HepG2 (cell line): Measurements from ENCODE around the gene HOXA7. TPM values are rescaled to one million over a fixed set of nuclear protein-coding genes. Genes with fewer than 3 reads are reported as not detected.

Source experiments
- CHD2 ChIP-seq: IDR thresholded peaks from 2 replicates; pipeline ENCODE4 v1.6.1; 2011; ENCODE audit warnings: low read depth, low read length, improper control_type of control experiment
- DPF2 ChIP-seq: sonication (generic); formaldehyde crosslinking; IDR thresholded peaks from 2 replicates; pipeline ENCODE4 v1.4.0; 2020; ENCODE audit warnings: mild to moderate bottlenecking, low read depth, missing genetic modification reagents, borderline replicate concordance
- ISL2 ChIP-seq: sonication (generic); formaldehyde crosslinking; IDR thresholded peaks from 2 replicates; pipeline ENCODE4 v1.5.0; 2020; ENCODE audit warnings: missing genetic modification reagents
- MYC ChIP-seq: sonication (generic); formaldehyde crosslinking; IDR thresholded peaks from 2 replicates; pipeline ENCODE4 v1.9.0; 2021; ENCODE audit warnings: missing genetic modification reagents, borderline replicate concordance
- NONO ChIP-seq, 2 experiments: fragments of 450-650 bp in 1 of 2; sonication (generic) in 1 of 2; formaldehyde crosslinking in 1 of 2; IDR thresholded peaks in 1 of 2; conservative IDR thresholded peaks in 1 of 2; 2 replicates each; pipeline versions ENCODE4 v1.6.1 to v1.8.0; 2017 to 2022; ENCODE audit warnings: mild to moderate bottlenecking in 1 of 2, missing genetic modification reagents in 1 of 2, moderate library complexity in 1 of 2
- PHF21A ChIP-seq: sonication (generic); formaldehyde crosslinking; IDR thresholded peaks from 2 replicates; pipeline ENCODE4 v1.5.0; 2020; ENCODE audit warnings: mild to moderate bottlenecking, missing genetic modification reagents
- YEATS2 ChIP-seq: sonication (generic); formaldehyde crosslinking; IDR thresholded peaks from 2 replicates; pipeline ENCODE4 v1.4.0; 2020; ENCODE audit warnings: missing genetic modification reagents, borderline replicate concordance
- ZBTB38 ChIP-seq: sonication (generic); formaldehyde crosslinking; IDR thresholded peaks from 2 replicates; pipeline ENCODE4 v1.5.1; 2020; ENCODE audit warnings: mild to moderate bottlenecking, missing genetic modification reagents
- ZMAT3 ChIP-seq: sonication (generic); formaldehyde crosslinking; conservative IDR thresholded peaks from 2 replicates; pipeline ENCODE4 v1.7.0; 2021; ENCODE audit warnings: missing genetic modification reagents
- ZNF619 ChIP-seq: sonication (generic); formaldehyde crosslinking; IDR thresholded peaks from 2 replicates; pipeline ENCODE4 v1.4.0; 2020; ENCODE audit warnings: mild to moderate bottlenecking, missing genetic modification reagents
- ZNF776 ChIP-seq: sonication (generic); formaldehyde crosslinking; IDR thresholded peaks from 2 replicates; pipeline ENCODE4 v1.4.0; 2020; ENCODE audit warnings: mild to moderate bottlenecking, missing genetic modification reagents
- polyA plus RNA-seq, 8 experiments: library from polyadenylated mRNA; depleted of rRNA in 3 of 8; stranded (reverse) in 7 of 8; unstranded in 1 of 8; fragments of >200 nt; fragmentation: Illumina TruSeq in 4 of 8; extraction: Trizol in 4 of 8; gene quantifications; 2 replicates each; pipeline versions ENCODE4 v1.2.1 to v1.2.3, GENCODE V29; 2011 to 2016; ENCODE audit warnings: low read depth in 4 of 8, missing spikeins in 1 of 8, mixed read lengths in 1 of 8; ENCODE audit not compliant: insufficient read depth in 1 of 8
- total RNA-seq, 5 experiments: library from RNA; depleted of rRNA; stranded (reverse); fragments of >200 nt; fragmentation: Illumina TruSeq; extraction: Trizol; gene quantifications; 2 replicates each; pipeline ENCODE4 v1.2.3, GENCODE V29; 2016; ENCODE audit warnings: low read depth in 1 of 5
- TF ChIP-seq, protein P1 (sequence below): sonication (generic); formaldehyde crosslinking; IDR thresholded peaks from 2 replicates; pipeline ENCODE4 v1.9.0; 2022; ENCODE audit warnings: missing genetic modification reagents, mild to moderate bottlenecking, borderline replicate concordance
- TF ChIP-seq, protein P2 (sequence below): sonication (generic); formaldehyde crosslinking; IDR thresholded peaks from 2 replicates; pipeline ENCODE4 v1.5.1; 2020; ENCODE audit warnings: missing genetic modification reagents, mild to moderate bottlenecking, borderline replicate concordance
- TF ChIP-seq, protein P3 (sequence below): IDR thresholded peaks from 2 replicates; pipeline ENCODE4 v1.4.0; 2020; ENCODE audit warnings: mild to moderate bottlenecking, missing genetic modification reagents
- TF ChIP-seq, protein P4 (sequence below), 2 experiments: sonication (generic) in 1 of 2; formaldehyde crosslinking in 1 of 2; IDR thresholded peaks; 2 replicates each; pipeline versions ENCODE4 v1.5.1 to v1.6.1; 2011 to 2020; ENCODE audit warnings: borderline replicate concordance in 1 of 2, low read depth in 1 of 2, low read length in 1 of 2, mild to moderate bottlenecking in 1 of 2, missing genetic modification reagents in 1 of 2, moderate library complexity in 1 of 2

Gene HOXA7
- total and polyA plus RNA-seq, 2 of the 13 experiments (the other 11 are each of a cell fraction or from before 2014, with no cell fraction given) = 0.05 TPM; not detected in 1

DNA sequence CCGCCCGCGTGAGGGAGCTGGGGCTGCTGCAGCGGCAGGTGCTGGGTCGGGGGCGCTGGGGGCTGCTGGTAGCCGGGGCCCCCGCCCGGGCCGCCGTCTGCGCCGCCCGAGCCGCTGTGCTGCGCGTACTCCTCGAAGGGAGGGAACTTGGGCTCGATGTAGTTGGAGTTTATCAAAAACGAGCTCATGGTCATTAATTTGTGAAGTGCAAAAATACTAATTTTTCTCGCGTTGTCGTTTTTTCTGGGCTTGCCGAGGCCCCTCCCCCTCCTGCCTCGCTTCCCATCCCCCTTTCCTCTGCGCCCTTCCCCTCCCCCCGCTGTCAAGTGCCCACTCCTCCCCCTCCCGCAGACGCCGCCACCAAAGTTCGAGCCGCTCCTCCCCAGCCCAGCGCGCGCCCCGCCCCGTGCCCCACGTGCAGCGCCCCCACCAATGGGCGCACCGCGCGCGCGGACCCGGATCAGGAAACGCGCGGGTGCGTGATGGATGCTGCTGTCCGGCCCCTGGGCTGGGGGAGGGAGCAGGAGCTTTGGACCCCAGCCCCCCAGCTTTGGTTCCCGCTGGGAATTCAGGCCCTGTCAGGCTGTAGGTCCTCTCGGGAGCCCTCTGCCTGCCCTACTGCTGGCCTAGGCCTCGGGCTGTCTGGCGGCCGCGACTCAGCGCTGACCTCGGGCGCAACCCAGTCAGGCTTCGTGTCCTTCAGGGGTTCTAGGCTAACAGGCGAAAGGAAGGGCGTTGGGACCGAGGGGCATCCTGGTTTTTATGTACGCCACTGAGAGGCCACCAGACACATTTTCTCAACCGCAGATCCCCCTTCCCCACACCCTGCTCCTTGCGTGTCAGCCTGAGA is 25.7 kb downstream of the HOXA7 start, which contains the start of gene HOXA4 (continued):
- TF ChIP-seq, protein P1, sequence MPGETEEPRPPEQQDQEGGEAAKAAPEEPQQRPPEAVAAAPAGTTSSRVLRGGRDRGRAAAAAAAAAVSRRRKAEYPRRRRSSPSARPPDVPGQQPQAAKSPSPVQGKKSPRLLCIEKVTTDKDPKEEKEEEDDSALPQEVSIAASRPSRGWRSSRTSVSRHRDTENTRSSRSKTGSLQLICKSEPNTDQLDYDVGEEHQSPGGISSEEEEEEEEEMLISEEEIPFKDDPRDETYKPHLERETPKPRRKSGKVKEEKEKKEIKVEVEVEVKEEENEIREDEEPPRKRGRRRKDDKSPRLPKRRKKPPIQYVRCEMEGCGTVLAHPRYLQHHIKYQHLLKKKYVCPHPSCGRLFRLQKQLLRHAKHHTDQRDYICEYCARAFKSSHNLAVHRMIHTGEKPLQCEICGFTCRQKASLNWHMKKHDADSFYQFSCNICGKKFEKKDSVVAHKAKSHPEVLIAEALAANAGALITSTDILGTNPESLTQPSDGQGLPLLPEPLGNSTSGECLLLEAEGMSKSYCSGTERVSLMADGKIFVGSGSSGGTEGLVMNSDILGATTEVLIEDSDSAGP (CRISPR knock-in tag) = peak; percentile 64; the same call in 1 of the 2 replicates
- TF ChIP-seq MYC (CRISPR knock-in tag) = peak; percentile 71; the same call in 1 of the 2 replicates
- no peak for TF ChIP-seq ZMAT3 (CRISPR knock-in tag)
- peak; percentile 71; the same call in 1 of the 2 replicates for TF ChIP-seq ZNF619 (CRISPR knock-in tag)
- peak; percentile 80 for TF ChIP-seq YEATS2 (CRISPR knock-in tag)
- TF ChIP-seq, protein P2, sequence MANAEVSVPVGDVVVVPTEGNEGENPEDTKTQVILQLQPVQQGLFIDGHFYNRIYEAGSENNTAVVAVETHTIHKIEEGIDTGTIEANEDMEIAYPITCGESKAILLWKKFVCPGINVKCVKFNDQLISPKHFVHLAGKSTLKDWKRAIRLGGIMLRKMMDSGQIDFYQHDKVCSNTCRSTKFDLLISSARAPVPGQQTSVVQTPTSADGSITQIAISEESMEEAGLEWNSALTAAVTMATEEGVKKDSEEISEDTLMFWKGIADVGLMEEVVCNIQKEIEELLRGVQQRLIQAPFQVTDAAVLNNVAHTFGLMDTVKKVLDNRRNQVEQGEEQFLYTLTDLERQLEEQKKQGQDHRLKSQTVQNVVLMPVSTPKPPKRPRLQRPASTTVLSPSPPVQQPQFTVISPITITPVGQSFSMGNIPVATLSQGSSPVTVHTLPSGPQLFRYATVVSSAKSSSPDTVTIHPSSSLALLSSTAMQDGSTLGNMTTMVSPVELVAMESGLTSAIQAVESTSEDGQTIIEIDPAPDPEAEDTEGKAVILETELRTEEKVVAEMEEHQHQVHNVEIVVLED (CRISPR knock-in tag) = peak; percentile 84
- TF ChIP-seq, protein P3, sequence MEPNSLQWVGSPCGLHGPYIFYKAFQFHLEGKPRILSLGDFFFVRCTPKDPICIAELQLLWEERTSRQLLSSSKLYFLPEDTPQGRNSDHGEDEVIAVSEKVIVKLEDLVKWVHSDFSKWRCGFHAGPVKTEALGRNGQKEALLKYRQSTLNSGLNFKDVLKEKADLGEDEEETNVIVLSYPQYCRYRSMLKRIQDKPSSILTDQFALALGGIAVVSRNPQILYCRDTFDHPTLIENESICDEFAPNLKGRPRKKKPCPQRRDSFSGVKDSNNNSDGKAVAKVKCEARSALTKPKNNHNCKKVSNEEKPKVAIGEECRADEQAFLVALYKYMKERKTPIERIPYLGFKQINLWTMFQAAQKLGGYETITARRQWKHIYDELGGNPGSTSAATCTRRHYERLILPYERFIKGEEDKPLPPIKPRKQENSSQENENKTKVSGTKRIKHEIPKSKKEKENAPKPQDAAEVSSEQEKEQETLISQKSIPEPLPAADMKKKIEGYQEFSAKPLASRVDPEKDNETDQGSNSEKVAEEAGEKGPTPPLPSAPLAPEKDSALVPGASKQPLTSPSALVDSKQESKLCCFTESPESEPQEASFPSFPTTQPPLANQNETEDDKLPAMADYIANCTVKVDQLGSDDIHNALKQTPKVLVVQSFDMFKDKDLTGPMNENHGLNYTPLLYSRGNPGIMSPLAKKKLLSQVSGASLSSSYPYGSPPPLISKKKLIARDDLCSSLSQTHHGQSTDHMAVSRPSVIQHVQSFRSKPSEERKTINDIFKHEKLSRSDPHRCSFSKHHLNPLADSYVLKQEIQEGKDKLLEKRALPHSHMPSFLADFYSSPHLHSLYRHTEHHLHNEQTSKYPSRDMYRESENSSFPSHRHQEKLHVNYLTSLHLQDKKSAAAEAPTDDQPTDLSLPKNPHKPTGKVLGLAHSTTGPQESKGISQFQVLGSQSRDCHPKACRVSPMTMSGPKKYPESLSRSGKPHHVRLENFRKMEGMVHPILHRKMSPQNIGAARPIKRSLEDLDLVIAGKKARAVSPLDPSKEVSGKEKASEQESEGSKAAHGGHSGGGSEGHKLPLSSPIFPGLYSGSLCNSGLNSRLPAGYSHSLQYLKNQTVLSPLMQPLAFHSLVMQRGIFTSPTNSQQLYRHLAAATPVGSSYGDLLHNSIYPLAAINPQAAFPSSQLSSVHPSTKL (CRISPR knock-in tag) = peak; percentile 59; the same call in 1 of the 2 replicates
- TF ChIP-seq DPF2 (CRISPR knock-in tag) = no peak
- TF ChIP-seq NONO (IDR thresholded peaks at IDR 0.05) = no peak
- peak; percentile 62; the same call in 1 of the 2 replicates for TF ChIP-seq NONO (CRISPR knock-in tag; conservative IDR thresholded peaks at IDR 0.05)
- TF ChIP-seq ZNF776 (CRISPR knock-in tag) = peak; percentile 65; the same call in 1 of the 2 replicates
- TF ChIP-seq, protein P4, sequence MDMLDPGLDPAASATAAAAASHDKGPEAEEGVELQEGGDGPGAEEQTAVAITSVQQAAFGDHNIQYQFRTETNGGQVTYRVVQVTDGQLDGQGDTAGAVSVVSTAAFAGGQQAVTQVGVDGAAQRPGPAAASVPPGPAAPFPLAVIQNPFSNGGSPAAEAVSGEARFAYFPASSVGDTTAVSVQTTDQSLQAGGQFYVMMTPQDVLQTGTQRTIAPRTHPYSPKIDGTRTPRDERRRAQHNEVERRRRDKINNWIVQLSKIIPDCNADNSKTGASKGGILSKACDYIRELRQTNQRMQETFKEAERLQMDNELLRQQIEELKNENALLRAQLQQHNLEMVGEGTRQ (IDR thresholded peaks at IDR 0.05; ENCODE audit: low read depth, low read length) = peak; percentile 92
- TF ChIP-seq, protein P4 (CRISPR knock-in tag; IDR thresholded peaks at IDR 0.05; ENCODE audit: borderline replicate concordance) = peak; percentile 98; the same call in 1 of the 2 replicates
- no peak for TF ChIP-seq ISL2
- TF ChIP-seq CHD2 = peak; percentile 87
- peak; percentile 59; the same call in 1 of the 2 replicates for TF ChIP-seq PHF21A (CRISPR knock-in tag)
- peak; percentile 95; the same call in 1 of the 2 replicates for TF ChIP-seq ZBTB38 (CRISPR knock-in tag)
